Neural progenitor cell (in vitro differentiated cells): ENCODE results near the gene EGFLAM. TPM values are rescaled to one million over a fixed set of nuclear protein-coding genes. Genes with fewer than 3 reads are reported as not detected.

Experiments used
- DNase-seq: peaks from one replicate; pipeline ENCODE4 v3.0.0-alpha.2; 2016; ENCODE audit warnings: low spot score
- H2AFZ ChIP-seq: fragments of 200-600 bp; sonication (generic); replicated peaks from 2 replicates; pipeline ENCODE4 v1.6.1; 2016; ENCODE audit warnings: antibody characterized with exemption
- H3F3A ChIP-seq: fragments of 200-600 bp; sonication (generic); 2 replicates; pipeline ENCODE4 v1.6.1; 2016; ENCODE audit warnings: antibody characterized with exemption, low read depth
- H3K27ac ChIP-seq: fragments of 200-600 bp; sonication (generic); 2 replicates; pipeline ENCODE4 v1.5.1; 2016; ENCODE audit warnings: mild to moderate bottlenecking
- H3K27me3 ChIP-seq: fragments of 200-600 bp; sonication (generic); 2 replicates; pipeline ENCODE4 v1.6.1; 2016; ENCODE audit warnings: mild to moderate bottlenecking, moderate library complexity
- H3K36me3 ChIP-seq: fragments of 200-600 bp; sonication (generic); 2 replicates; pipeline ENCODE4 v1.5.1; 2016
- H3K4me1 ChIP-seq: fragments of 200-600 bp; sonication (generic); 2 replicates; pipeline ENCODE4 v1.6.1; 2016; ENCODE audit warnings: mixed run types
- H3K4me2 ChIP-seq: fragments of 200-600 bp; sonication (generic); 2 replicates; pipeline ENCODE4 v1.6.1; 2016
- H3K4me3 ChIP-seq: fragments of 200-600 bp; sonication (generic); 2 replicates; pipeline ENCODE4 v1.5.1; 2016
- H3K79me2 ChIP-seq: fragments of 200-600 bp; sonication (generic); 2 replicates; pipeline ENCODE4 v1.6.1; 2016; ENCODE audit warnings: low read depth
- H3K9ac ChIP-seq: fragments of 200-600 bp; sonication (generic); 2 replicates; pipeline ENCODE4 v1.6.1; 2016
- H3K9me3 ChIP-seq: fragments of 200-600 bp; sonication (generic); 2 replicates; pipeline ENCODE4 v1.5.1; 2016; ENCODE audit warnings: low read depth
- H4K20me1 ChIP-seq: fragments of 200-600 bp; sonication (generic); 2 replicates; pipeline ENCODE4 v1.6.1; 2016; ENCODE audit warnings: low read depth
- H3K27ac Mint-ChIP-seq: 3 replicates; pipeline ENCODE4 v1.8.0; 2021; ENCODE audit warnings: mixed read lengths
- H3K27me3 Mint-ChIP-seq: 2 replicates; pipeline ENCODE4 v1.8.0; 2022; ENCODE audit warnings: low read depth, mild to moderate bottlenecking, inconsistent platforms, moderate library complexity, mixed read lengths; ENCODE audit not compliant: insufficient read depth
- H3K36me3 Mint-ChIP-seq: 3 replicates; pipeline ENCODE4 v1.8.0; 2021; ENCODE audit warnings: mixed read lengths
- H3K4me1 Mint-ChIP-seq: 3 replicates; pipeline ENCODE4 v1.8.0; 2021; ENCODE audit warnings: mixed read lengths
- H3K4me3 Mint-ChIP-seq: 3 replicates; pipeline ENCODE4 v1.8.0; 2021; ENCODE audit warnings: mild to moderate bottlenecking, moderate library complexity, mixed read lengths
- H3K9me3 Mint-ChIP-seq: 3 replicates; pipeline ENCODE4 v1.8.0; 2020; ENCODE audit warnings: mixed read lengths
- CTCF ChIP-seq: fragments of 200-600 bp; sonication (generic); IDR thresholded peaks from 2 replicates; pipeline ENCODE4 v1.5.1; 2017; ENCODE audit warnings: antibody characterized with exemption, mild to moderate bottlenecking
- EZH2 ChIP-seq: fragments of 200-600 bp; sonication (generic); IDR thresholded peaks from 2 replicates; pipeline ENCODE4 v1.6.1; 2017; ENCODE audit warnings: antibody characterized with exemption, mild to moderate bottlenecking, moderate library complexity
- EZH2phosphoT487 ChIP-seq: fragments of 200-600 bp; sonication (generic); IDR thresholded peaks from 2 replicates; pipeline ENCODE4 v1.6.1; 2017; ENCODE audit warnings: antibody characterized with exemption
- total RNA-seq: library from RNA; depleted of rRNA; stranded (reverse); fragments of >200 nt; gene quantifications from 2 replicates; pipeline ENCODE4 v1.2.3, GENCODE V29; 2015; ENCODE audit warnings: low replicate concordance

The EGFLAM gene
- total RNA-seq, 1 donor from 2014 or later, result 0.69 TPM

GRCh38 chr5:38316544-38317224, 58.3 kb downstream of the EGFLAM start:
- no peaks in the 10 kb centered on the region for H3K79me2 ChIP-seq
- no peak for DNase-seq
- H3K27me3 ChIP-seq, result no peaks in the 10 kb centered on the region
- Mint-ChIP-seq H3K27me3 (no peaks in the 10 kb centered on the region), H3K36me3 (no peaks in the 10 kb centered on the region), H3K27ac (no peak overlapping the region), H3K4me3 (no peak overlapping the region), H3K4me1 (no peaks in the 10 kb centered on the region), H3K9me3 (peaks cover 2% of the 10 kb centered on the region)
- no peaks in the 10 kb centered on the region for H3K4me1 ChIP-seq
- H3K9me3 ChIP-seq, result no peaks in the 10 kb centered on the region
- TF ChIP-seq EZH2 (no peak), EZH2phosphoT487 (no peak), CTCF (no peak)
- no peaks in the 10 kb centered on the region for H3K36me3 ChIP-seq
- H3K27ac ChIP-seq, result no peak overlapping the region
- H4K20me1 ChIP-seq, result no peaks in the 10 kb centered on the region
- H3K4me3 ChIP-seq, result no peak overlapping the region
- H3K4me2 ChIP-seq, result no peak overlapping the region
- H3K9ac ChIP-seq, result no peak overlapping the region
- H3F3A ChIP-seq, result no peaks in the 10 kb centered on the region
- no peak overlapping the region for H2AFZ ChIP-seq

GRCh38 chr5:38317868-38318267, 59.5 kb downstream of the EGFLAM start:
- Histone ChIP-seq H3K27ac (no peak overlapping the region), H3K4me3 (no peak overlapping the region), H3K36me3 (no peaks in the 10 kb centered on the region), H3F3A (no peaks in the 10 kb centered on the region), H4K20me1 (no peaks in the 10 kb centered on the region), H3K27me3 (no peaks in the 10 kb centered on the region), H2AFZ (no peak overlapping the region), H3K4me2 (no peak overlapping the region), H3K9ac (no peak overlapping the region), H3K9me3 (no peaks in the 10 kb centered on the region), H3K4me1 (no peaks in the 10 kb centered on the region), H3K79me2 (no peaks in the 10 kb centered on the region)
- peaks cover 2% of the 10 kb centered on the region for H3K9me3 Mint-ChIP-seq
- no peak for DNase-seq
- H3K27ac Mint-ChIP-seq, result no peak overlapping the region
- H3K27me3 Mint-ChIP-seq, result no peaks in the 10 kb centered on the region
- no peaks in the 10 kb centered on the region for H3K36me3 Mint-ChIP-seq
- TF ChIP-seq EZH2, result no peak
- no peak for TF ChIP-seq EZH2phosphoT487
- TF ChIP-seq CTCF, result no peak
- H3K4me3 Mint-ChIP-seq, result no peak overlapping the region
- no peaks in the 10 kb centered on the region for H3K4me1 Mint-ChIP-seq

GRCh38 chr5:38319491-38319890, 61.1 kb downstream of the EGFLAM start:
- TF ChIP-seq CTCF (no peak), EZH2 (no peak), EZH2phosphoT487 (no peak)
- H3K9ac ChIP-seq, result no peak overlapping the region
- H3K4me1 ChIP-seq, result no peaks in the 10 kb centered on the region
- no peaks in the 10 kb centered on the region for H3K4me1 Mint-ChIP-seq
- no peaks in the 10 kb centered on the region for H3K27me3 ChIP-seq
- no peaks in the 10 kb centered on the region for H3K9me3 ChIP-seq
- DNase-seq, result no peak
- H3K36me3 Mint-ChIP-seq, result no peaks in the 10 kb centered on the region
- no peaks in the 10 kb centered on the region for H3K36me3 ChIP-seq
- no peak overlapping the region for H3K4me3 Mint-ChIP-seq
- H3F3A ChIP-seq, result no peaks in the 10 kb centered on the region
- no peaks in the 10 kb centered on the region for H3K79me2 ChIP-seq
- H3K4me2 ChIP-seq, result no peak overlapping the region
- no peaks in the 10 kb centered on the region for H4K20me1 ChIP-seq
- no peak overlapping the region for H3K27ac ChIP-seq
- H2AFZ ChIP-seq, result no peak overlapping the region
- H3K9me3 Mint-ChIP-seq, result peaks cover 2% of the 10 kb centered on the region
- H3K27me3 Mint-ChIP-seq, result no peaks in the 10 kb centered on the region
- H3K4me3 ChIP-seq, result no peak overlapping the region
- no peak overlapping the region for H3K27ac Mint-ChIP-seq
